WTC11 (cell line): ENCODE results near the gene GALM. TPM values are rescaled to one million over a fixed set of nuclear protein-coding genes. Genes with fewer than 3 reads are reported as not detected.

Experiments used
- ATAC-seq: fragments of 200-7000 bp; cut with Tn5 transposase; 2 replicates; pipeline ENCODE4 v1.10.0; 2021; ENCODE audit warnings: mild to moderate bottlenecking, moderate library complexity
- CTCF ChIA-PET: fragments of 300-600 bp; sonication (Branson Sonifier 250); formaldehyde crosslinking; loops from one replicate; lab custom pipeline; 2021; ENCODE audit warnings: antibody characterized with exemption; lab: Charles Lee
- POLR2A ChIA-PET: fragments of 350-600 bp; sonication (Branson Sonifier 250); formaldehyde crosslinking; loops from one replicate; lab custom pipeline; 2021; ENCODE audit warnings: antibody characterized with exemption; lab: Charles Lee
- DNase-seq: peaks from one replicate; pipeline ENCODE4 v3.0.0; 2021; ENCODE audit warnings: low spot score
- H3K27ac Mint-ChIP-seq: 2 replicates; pipeline ENCODE4 v1.8.0; 2021; ENCODE audit warnings: mixed read lengths
- H3K27me3 Mint-ChIP-seq: 2 replicates; pipeline ENCODE4 v1.8.0; 2021; ENCODE audit warnings: low read depth, mild to moderate bottlenecking, moderate library complexity, mixed read lengths
- H3K36me3 Mint-ChIP-seq: 2 replicates; pipeline ENCODE4 v1.8.0; 2021; ENCODE audit warnings: mixed read lengths
- H3K4me1 Mint-ChIP-seq: 2 replicates; pipeline ENCODE4 v1.8.0; 2022; ENCODE audit warnings: mixed read lengths
- H3K4me3 Mint-ChIP-seq: 2 replicates; pipeline ENCODE4 v1.8.0; 2021; ENCODE audit warnings: mild to moderate bottlenecking, moderate library complexity, mixed read lengths
- H3K9me3 Mint-ChIP-seq: 2 replicates; pipeline ENCODE4 v1.8.0; 2021; ENCODE audit warnings: mixed read lengths
- ATF3 ChIP-seq: sonication (generic); formaldehyde crosslinking; conservative IDR thresholded peaks from 2 replicates; pipeline ENCODE4 v1.8.1; 2022; ENCODE audit warnings: mild to moderate bottlenecking, missing genetic modification reagents
- CDX4 ChIP-seq: fragments of 250-450 bp; sonication (Bioruptor Pico); IDR thresholded peaks from 2 replicates; pipeline ENCODE4 v1.9.0; 2021; ENCODE audit warnings: moderate library complexity, mild to moderate bottlenecking, inconsistent platforms, borderline replicate concordance
- CTCF ChIP-seq: fragments of 200-600 bp; IDR thresholded peaks from 2 replicates; pipeline ENCODE4 v1.8.0; 2022; ENCODE audit warnings: antibody characterized with exemption
- FOXJ3 ChIP-seq: sonication (generic); formaldehyde crosslinking; IDR thresholded peaks from 2 replicates; pipeline ENCODE4 v1.9.0; 2021; ENCODE audit warnings: missing genetic modification reagents, mild to moderate bottlenecking, borderline replicate concordance
- FOXK1 ChIP-seq: sonication (generic); formaldehyde crosslinking; IDR thresholded peaks from 2 replicates; pipeline ENCODE4 v1.8.0; 2022; ENCODE audit warnings: mild to moderate bottlenecking, moderate library complexity, missing genetic modification reagents
- FOXP1 ChIP-seq: sonication (generic); formaldehyde crosslinking; IDR thresholded peaks from 2 replicates; pipeline ENCODE4 v1.8.0; 2022; ENCODE audit warnings: missing genetic modification reagents, mild to moderate bottlenecking, moderate library complexity, borderline replicate concordance
- IRF1 ChIP-seq: sonication (generic); formaldehyde crosslinking; IDR thresholded peaks from 2 replicates; pipeline ENCODE4 v1.8.0; 2023; ENCODE audit warnings: missing genetic modification reagents
- KAT7 ChIP-seq: sonication (generic); formaldehyde crosslinking; IDR thresholded peaks from 2 replicates; pipeline ENCODE4 v1.8.1; 2023; ENCODE audit warnings: missing genetic modification reagents, mild to moderate bottlenecking, borderline replicate concordance
- MXD4 ChIP-seq: fragments of 250-450 bp; sonication (Bioruptor Pico); IDR thresholded peaks from 2 replicates; pipeline ENCODE4 v1.8.0; 2021; ENCODE audit warnings: mild to moderate bottlenecking, moderate library complexity, borderline replicate concordance
- NFYB ChIP-seq: sonication (generic); formaldehyde crosslinking; conservative IDR thresholded peaks from 2 replicates; pipeline ENCODE4 v1.8.0; 2022; ENCODE audit warnings: low read depth, missing genetic modification reagents
- NR3C1 ChIP-seq: sonication (generic); formaldehyde crosslinking; conservative IDR thresholded peaks from 2 replicates; pipeline ENCODE4 v1.8.1; 2023; ENCODE audit warnings: low read depth, mild to moderate bottlenecking, missing genetic modification reagents
- RELA ChIP-seq: sonication (generic); formaldehyde crosslinking; IDR thresholded peaks from 2 replicates; pipeline ENCODE4 v1.8.1; 2022; ENCODE audit warnings: missing genetic modification reagents, mild to moderate bottlenecking, borderline replicate concordance
- TEAD1 ChIP-seq: sonication (generic); formaldehyde crosslinking; IDR thresholded peaks from 2 replicates; pipeline ENCODE4 v1.8.0; 2022; ENCODE audit warnings: mild to moderate bottlenecking, missing genetic modification reagents
- TEAD4 ChIP-seq: sonication (generic); formaldehyde crosslinking; IDR thresholded peaks from 2 replicates; pipeline ENCODE4 v1.8.0; 2022; ENCODE audit warnings: mild to moderate bottlenecking, missing genetic modification reagents
- USF1 ChIP-seq: sonication (generic); formaldehyde crosslinking; IDR thresholded peaks from 2 replicates; pipeline ENCODE4 v1.8.0; 2022; ENCODE audit warnings: mild to moderate bottlenecking, missing genetic modification reagents
- ZBTB21 ChIP-seq: sonication (generic); formaldehyde crosslinking; IDR thresholded peaks from 2 replicates; pipeline ENCODE4 v1.8.1; 2023; ENCODE audit warnings: mild to moderate bottlenecking, missing genetic modification reagents, borderline replicate concordance
- ZBTB43 ChIP-seq: sonication (generic); formaldehyde crosslinking; IDR thresholded peaks from 2 replicates; pipeline ENCODE4 v1.8.1; 2023; ENCODE audit warnings: mild to moderate bottlenecking, missing genetic modification reagents
- ZNF138 ChIP-seq: sonication (generic); formaldehyde crosslinking; conservative IDR thresholded peaks from 2 replicates; pipeline ENCODE4 v1.8.1; 2022; ENCODE audit warnings: mild to moderate bottlenecking, moderate library complexity, missing genetic modification reagents
- ZNF219 ChIP-seq: sonication (generic); formaldehyde crosslinking; IDR thresholded peaks from 2 replicates; pipeline ENCODE4 v1.8.0; 2023; ENCODE audit warnings: missing genetic modification reagents, mild to moderate bottlenecking, borderline replicate concordance
- ZNF281 ChIP-seq: sonication (generic); formaldehyde crosslinking; IDR thresholded peaks from 2 replicates; pipeline ENCODE4 v1.8.0; 2023; ENCODE audit warnings: mild to moderate bottlenecking, missing genetic modification reagents
- ZNF396 ChIP-seq: fragments of 250-450 bp; sonication (Bioruptor Pico); IDR thresholded peaks from 2 replicates; pipeline ENCODE4 v1.8.0; 2021; ENCODE audit warnings: mild to moderate bottlenecking, moderate library complexity, borderline replicate concordance
- total RNA-seq: library from RNA; stranded (reverse); gene quantifications from 3 replicates; pipeline ENCODE4 v1.2.3, GENCODE V29; 2021

The GALM gene
- total RNA-seq, 1 experiment from 2014 or later = 11.2 TPM

GRCh38 chr2:38622210-38622609 lies 43.7 kb upstream of the GALM start:
- ChIA-PET POLR2A (no interaction called here), CTCF (no interaction called here)
- Mint-ChIP-seq H3K4me1 (peaks cover 14% of the 10 kb centered on the region), H3K4me3 (no peak overlapping the region), H3K36me3 (no peaks in the 10 kb centered on the region), H3K27ac (no peak overlapping the region), H3K27me3 (no peaks in the 10 kb centered on the region), H3K9me3 (peaks cover 6% of the 10 kb centered on the region)
- ATAC-seq (no peak), DNase-seq (no peak)
- TF ChIP-seq FOXK1 (CRISPR knock-in tag) (no peak), ZBTB21 (CRISPR knock-in tag) (no peak)

GRCh38 chr2:38626326-38627035 lies 39.4 kb upstream of the GALM start:
- H3K4me1 Mint-ChIP-seq = peaks cover 2% of the 10 kb centered on the region; the same call in 1 of the 2 replicates
- no peak overlapping the region for H3K4me3 Mint-ChIP-seq
- H3K27me3 Mint-ChIP-seq = no peaks in the 10 kb centered on the region
- H3K36me3 Mint-ChIP-seq = peaks cover 5% of the 10 kb centered on the region
- POLR2A ChIA-PET = no interaction called here
- CTCF ChIA-PET = no interaction called here
- TF ChIP-seq NR3C1 = no peak
- TF ChIP-seq USF1 = no peak
- no peak for TF ChIP-seq NFYB
- TF ChIP-seq FOXP1 (CRISPR knock-in tag) = no peak
- TF ChIP-seq, all 79 proteins: peak for 0
- ATAC-seq (no peak), DNase-seq (no peak)
- peaks cover 10% of the 10 kb centered on the region for H3K9me3 Mint-ChIP-seq
- no peak overlapping the region for H3K27ac Mint-ChIP-seq

GRCh38 chr2:38627391-38627790 lies 38.5 kb upstream of the GALM start:
- peaks cover 10% of the 10 kb centered on the region for H3K9me3 Mint-ChIP-seq
- H3K4me1 Mint-ChIP-seq = peaks cover 2% of the 10 kb centered on the region; the same call in 1 of the 2 replicates
- no peak overlapping the region for H3K27ac Mint-ChIP-seq
- ATAC-seq = no peak
- H3K4me3 Mint-ChIP-seq = no peak overlapping the region
- ChIA-PET POLR2A (no interaction called here), CTCF (no interaction called here)
- H3K27me3 Mint-ChIP-seq = no peaks in the 10 kb centered on the region
- peaks cover 5% of the 10 kb centered on the region for H3K36me3 Mint-ChIP-seq
- no peak for DNase-seq
- TF ChIP-seq MXD4 (no peak), KAT7 (CRISPR knock-in tag) (no peak), IRF1 (CRISPR knock-in tag) (no peak), ZNF281 (CRISPR knock-in tag) (no peak), ZNF219 (CRISPR knock-in tag) (no peak), CDX4 (CRISPR knock-in tag) (no peak), RELA (CRISPR knock-in tag) (no peak), NFYB (no peak), ZNF138 (CRISPR knock-in tag) (no peak), ATF3 (no peak), TEAD4 (CRISPR knock-in tag) (no peak), ZNF396 (no peak), ZBTB43 (CRISPR knock-in tag) (no peak), CTCF (no peak), TEAD1 (CRISPR knock-in tag) (no peak), FOXJ3 (CRISPR knock-in tag) (no peak)
